ENCODE results near the gene CDKN2AIPNL.
"Not testable (repeated sequence)": the region's sequence is repeated elsewhere in the genome, so short reads cannot be mapped to it uniquely, and the experiment has no call there.

Gene CDKN2AIPNL

GRCh38 chr5:134437847-134438581 is 26.3 kb upstream of the CDKN2AIPNL start:
- peak; percentile 57 for DNase-seq (ENCODE audit: low spot score)

GRCh38 chr5:134437340-134437846 is 25.7 kb upstream of the CDKN2AIPNL start:
- no peak for DNase-seq (ENCODE audit: low spot score)

- peak; percentile 77 for DNase-seq (ENCODE audit: low spot score)
Observed at GRCh38 chr5:134436523-134437339, 25.1 kb upstream of the CDKN2AIPNL start.

GRCh38 chr5:134435560-134435959 is 23.9 kb upstream of the CDKN2AIPNL start:
- peak; percentile 42 for DNase-seq (ENCODE audit: low spot score)

GRCh38 chr5:134432677-134433359 is 21.1 kb upstream of the CDKN2AIPNL start:
- DNase-seq (ENCODE audit: low spot score) = no peak

- DNase-seq (ENCODE audit: low spot score) = no peak
Observed at GRCh38 chr5:134432174-134432573, 20.5 kb upstream of the CDKN2AIPNL start.

- no peak for DNase-seq (ENCODE audit: low spot score)
Observed at GRCh38 chr5:134430001-134430569, 18.4 kb upstream of the CDKN2AIPNL start.

- no peak for DNase-seq (ENCODE audit: low spot score)
Observed at GRCh38 chr5:134427540-134428041, 15.9 kb upstream of the CDKN2AIPNL start.

- DNase-seq (ENCODE audit: low spot score) = no peak
Observed at GRCh38 chr5:134426361-134426760, 14.7 kb upstream of the CDKN2AIPNL start.

- no peak for DNase-seq (ENCODE audit: low spot score)
Observed at GRCh38 chr5:134423376-134423775, 11.7 kb upstream of the CDKN2AIPNL start.

- DNase-seq (ENCODE audit: low spot score) = no peak
Observed at GRCh38 chr5:134422791-134423365, 11.2 kb upstream of the CDKN2AIPNL start.

GRCh38 chr5:134421038-134421437 is 9.4 kb upstream of the CDKN2AIPNL start:
- not testable (repeated sequence) for DNase-seq (ENCODE audit: low spot score)

- no peak for DNase-seq (ENCODE audit: low spot score)
Observed at GRCh38 chr5:134420343-134420742, 8.7 kb upstream of the CDKN2AIPNL start.

GRCh38 chr5:134418958-134419357 is 7.3 kb upstream of the CDKN2AIPNL start:
- DNase-seq (ENCODE audit: low spot score) = no peak

- no peak for DNase-seq (ENCODE audit: low spot score)
Observed at GRCh38 chr5:134417707-134418106, 6.0 kb upstream of the CDKN2AIPNL start.

- no peak for DNase-seq (ENCODE audit: low spot score)
Observed at GRCh38 chr5:134413046-134413445, 1.4 kb upstream of the CDKN2AIPNL start.

GRCh38 chr5:134411228-134411545 is 494 bp downstream of the CDKN2AIPNL start:
- DNase-seq (ENCODE audit: low spot score) = no peak

- DNase-seq (ENCODE audit: low spot score) = no peak
Observed at GRCh38 chr5:134410822-134411221, 859 bp downstream of the CDKN2AIPNL start.

- no peak for DNase-seq (ENCODE audit: low spot score)
Observed at GRCh38 chr5:134409321-134409720, 2.4 kb downstream of the CDKN2AIPNL start.

- DNase-seq (ENCODE audit: low spot score) = peak; percentile 13
Observed at GRCh38 chr5:134406390-134406789, 5.3 kb downstream of the CDKN2AIPNL start.

- DNase-seq (ENCODE audit: low spot score) = no peak
Observed at GRCh38 chr5:134403951-134404350, 7.7 kb downstream of the CDKN2AIPNL start.

Measured in AG08395 (cell line).